Measurements from ENCODE around the gene METTL15.
"Not testable (repeated sequence)": the region's sequence is repeated elsewhere in the genome, so short reads cannot be mapped to it uniquely, and the experiment has no call there.

Gene METTL15

GRCh38 chr11:28132548-28132947 is 24.4 kb downstream of the METTL15 start:
- in situ Hi-C loops (cut with MboI; ENCODE audit: low pct_unique_long_range_greater_than_20kb, low sequenced_read_pairs, unreplicated experiment), result no loop called here
- no peak for TF ChIP-seq CTCF (IDR thresholded peaks at IDR 0.05; ENCODE audit: extremely low read depth, insufficient read depth, missing control alignments)
- no peak for DNase-seq (ENCODE audit: low spot score)

DNA sequence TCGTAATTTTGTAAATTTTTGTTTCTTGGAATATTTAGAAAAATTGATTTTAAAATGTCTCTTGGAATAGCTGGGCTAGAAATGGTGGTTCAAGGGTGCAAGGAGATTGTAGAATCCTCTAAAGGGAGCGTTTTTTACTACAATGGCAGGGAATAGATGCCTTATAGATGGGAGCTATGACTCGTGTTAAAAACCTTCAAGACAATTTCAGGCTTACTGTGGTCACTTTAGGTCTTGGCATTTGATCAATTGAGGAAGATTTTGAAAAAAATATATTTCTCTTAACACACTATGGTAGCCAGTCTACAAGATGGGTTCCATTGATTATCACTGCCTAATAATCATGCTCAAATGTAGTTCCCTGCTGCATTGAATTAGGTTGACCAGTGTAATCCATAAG is 25.0 kb downstream of the METTL15 start:
- in situ Hi-C loops (cut with MboI; ENCODE audit: low pct_unique_long_range_greater_than_20kb, low sequenced_read_pairs, unreplicated experiment), result no loop called here
- no peak for DNase-seq (ENCODE audit: low spot score)
- no peak for TF ChIP-seq CTCF (IDR thresholded peaks at IDR 0.05; ENCODE audit: extremely low read depth, insufficient read depth, missing control alignments)

GRCh38 chr11:28136157-28136556 is 28.0 kb downstream of the METTL15 start:
- DNase-seq (ENCODE audit: low spot score); in situ Hi-C loops (cut with MboI; ENCODE audit: low pct_unique_long_range_greater_than_20kb, low sequenced_read_pairs, unreplicated experiment): not testable (repeated sequence)

GRCh38 chr11:28137366-28137765 is 29.2 kb downstream of the METTL15 start:
- no peak for TF ChIP-seq CTCF (IDR thresholded peaks at IDR 0.05; ENCODE audit: extremely low read depth, insufficient read depth, missing control alignments)
- DNase-seq (ENCODE audit: low spot score), result no peak
- in situ Hi-C loops (cut with MboI; ENCODE audit: low pct_unique_long_range_greater_than_20kb, low sequenced_read_pairs, unreplicated experiment), result no loop called here

DNA sequence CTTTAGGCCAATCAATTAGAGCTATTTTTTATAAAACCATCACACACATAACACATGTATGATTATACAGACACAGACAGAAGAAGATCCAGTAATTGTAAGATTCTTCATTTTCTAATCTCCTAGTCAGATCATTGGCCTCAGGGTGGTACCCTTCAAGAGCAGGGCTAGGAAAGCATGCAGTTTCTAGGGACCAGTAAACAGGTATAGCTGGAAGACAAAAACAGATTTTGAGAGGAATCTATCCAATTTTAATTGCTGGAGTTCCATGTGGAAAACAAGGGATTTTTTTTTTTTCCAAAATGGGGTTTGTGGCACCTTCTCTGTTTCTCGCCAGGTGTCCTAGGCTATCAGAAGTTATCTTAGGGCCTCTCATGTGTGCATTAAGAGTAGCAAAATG is 29.6 kb downstream of the METTL15 start:
- in situ Hi-C loops (cut with MboI; ENCODE audit: low pct_unique_long_range_greater_than_20kb, low sequenced_read_pairs, unreplicated experiment), result no loop called here
- DNase-seq (ENCODE audit: low spot score), result no peak
- no peak for TF ChIP-seq CTCF (IDR thresholded peaks at IDR 0.05; ENCODE audit: extremely low read depth, insufficient read depth, missing control alignments)

DNA sequence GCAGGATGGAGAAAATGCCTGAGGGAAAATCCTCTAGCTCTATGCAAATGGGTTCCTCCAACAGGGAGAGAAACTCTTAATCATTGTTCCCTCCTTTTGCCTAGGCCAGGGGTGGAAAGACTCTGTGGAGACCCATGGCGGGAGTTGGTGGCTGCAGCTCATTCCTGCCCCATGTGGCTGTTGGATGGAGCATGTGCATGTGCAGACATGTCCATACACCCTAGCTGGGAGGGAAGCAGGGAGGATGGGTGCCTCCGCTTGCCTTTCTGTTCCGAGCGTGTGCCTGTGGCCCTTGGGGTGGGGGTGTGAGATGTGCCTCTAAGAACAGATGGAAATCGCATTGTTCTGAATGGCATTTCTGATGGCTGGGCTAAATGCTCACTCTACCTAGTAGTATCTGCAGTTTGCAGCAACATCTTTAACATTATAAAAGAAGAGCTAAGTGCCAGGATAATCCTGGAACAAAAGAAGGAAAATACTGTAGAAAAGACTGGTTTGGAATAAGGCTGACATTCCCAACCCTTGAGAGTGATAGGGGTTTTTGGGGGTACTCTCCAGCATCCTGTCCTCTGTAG is 31.7 kb downstream of the METTL15 start:
- TF ChIP-seq CTCF (IDR thresholded peaks at IDR 0.05; ENCODE audit: extremely low read depth, insufficient read depth, missing control alignments), result no peak
- in situ Hi-C loops (cut with MboI; ENCODE audit: low pct_unique_long_range_greater_than_20kb, low sequenced_read_pairs, unreplicated experiment), result no loop called here
- no peak for DNase-seq (ENCODE audit: low spot score)

- TF ChIP-seq CTCF (IDR thresholded peaks at IDR 0.05; ENCODE audit: extremely low read depth, insufficient read depth, missing control alignments), result no peak
- DNase-seq (ENCODE audit: low spot score), result no peak
- in situ Hi-C loops (cut with MboI; ENCODE audit: low pct_unique_long_range_greater_than_20kb, low sequenced_read_pairs, unreplicated experiment), result no loop called here
Measured at GRCh38 chr11:28140689-28141455, 32.7 kb downstream of the METTL15 start.

Measured in GM13977 (cell line).